Mucosa of gallbladder (tissue), 1 donor: ENCODE data around the gene MLC1. TPM values are rescaled to one million over a fixed set of nuclear protein-coding genes. Genes with fewer than 3 reads are reported as not detected.

Experiments used
- DNase-seq: peaks from one replicate; pipeline ENCODE4 v3.0.0-alpha.2; 2020; ENCODE audit warnings: low spot score
- total RNA-seq: library from RNA; stranded (reverse); gene quantifications from one replicate; pipeline ENCODE4 v1.2.1, GENCODE V29; 2021
- donor health status: DM: no; HTN: no; CAD: no.

Gene MLC1
- total RNA-seq, 1 donor from 2014 or later = 0.43 TPM

DNA sequence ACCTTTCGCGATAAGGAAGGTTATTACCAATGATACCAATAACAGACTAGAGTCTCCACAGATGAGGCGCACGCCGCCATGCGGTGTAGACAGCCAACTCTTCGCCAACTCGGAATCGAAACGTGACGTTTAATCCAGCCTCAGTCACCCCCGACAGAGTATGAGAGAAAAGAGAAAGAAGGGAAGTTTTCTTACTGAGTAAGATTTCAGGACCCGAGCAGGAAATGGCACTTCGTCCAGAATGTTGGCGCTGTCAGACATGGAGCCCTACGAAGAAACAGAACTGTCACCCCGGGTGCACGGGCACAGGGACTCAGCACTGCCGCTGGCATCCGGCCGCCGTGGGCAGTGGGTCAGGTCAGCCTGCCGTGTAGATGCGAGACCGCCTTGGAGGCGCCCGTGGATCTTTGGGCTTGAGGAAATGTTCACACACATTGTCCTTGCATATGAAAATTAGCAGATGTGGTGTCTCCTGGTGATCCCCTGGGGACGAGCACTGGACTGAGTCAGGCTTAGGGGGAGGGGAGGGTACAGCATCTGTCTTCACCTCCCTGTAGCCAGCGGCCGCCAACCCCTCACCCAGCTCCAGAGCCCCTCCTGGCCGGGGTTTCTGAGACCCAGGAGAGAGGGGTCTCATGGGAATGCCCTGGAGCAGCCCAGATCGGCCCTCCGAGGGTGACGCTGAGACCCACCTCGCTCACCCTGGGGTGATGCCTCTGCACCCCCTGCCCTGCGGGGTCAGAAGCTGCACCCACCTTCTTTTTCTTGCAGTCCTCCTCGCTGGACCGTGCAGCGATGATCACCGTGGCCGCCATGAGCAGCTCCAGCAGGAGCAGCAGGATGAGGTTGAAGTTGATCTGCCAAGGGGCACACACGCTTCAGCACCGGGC, 8.3 kb downstream of the MLC1 start:
- DNase-seq = no peak

GRCh38 chr22:50074551-50075530, 10.4 kb downstream of the MLC1 start:
- no peak for DNase-seq

DNA sequence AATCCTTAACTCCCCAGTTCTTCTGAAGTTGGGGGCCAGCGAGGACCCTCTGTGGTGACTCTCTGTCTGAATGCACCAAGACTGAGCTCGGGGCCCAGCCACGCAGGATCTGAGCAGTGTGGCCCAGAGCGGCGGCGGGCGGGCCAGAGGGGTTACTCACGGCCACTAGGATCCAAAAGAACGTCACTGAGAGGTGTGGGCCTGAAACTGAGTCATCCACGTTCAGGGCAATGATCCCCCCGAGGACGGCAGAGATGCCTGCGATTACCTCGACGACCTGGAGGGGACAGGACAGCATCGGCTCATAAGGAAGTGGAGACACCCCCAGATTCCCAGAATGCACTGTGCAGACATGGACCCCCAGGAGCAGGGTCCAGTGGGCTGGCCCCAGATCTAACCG, 11.2 kb downstream of the MLC1 start:
- no peak for DNase-seq

- DNase-seq = no peak
Measured at GRCh38 chr22:50072714-50073538, 12.3 kb downstream of the MLC1 start.

- no peak for DNase-seq
Measured at GRCh38 chr22:50072167-50072555, 13.1 kb downstream of the MLC1 start.

DNA sequence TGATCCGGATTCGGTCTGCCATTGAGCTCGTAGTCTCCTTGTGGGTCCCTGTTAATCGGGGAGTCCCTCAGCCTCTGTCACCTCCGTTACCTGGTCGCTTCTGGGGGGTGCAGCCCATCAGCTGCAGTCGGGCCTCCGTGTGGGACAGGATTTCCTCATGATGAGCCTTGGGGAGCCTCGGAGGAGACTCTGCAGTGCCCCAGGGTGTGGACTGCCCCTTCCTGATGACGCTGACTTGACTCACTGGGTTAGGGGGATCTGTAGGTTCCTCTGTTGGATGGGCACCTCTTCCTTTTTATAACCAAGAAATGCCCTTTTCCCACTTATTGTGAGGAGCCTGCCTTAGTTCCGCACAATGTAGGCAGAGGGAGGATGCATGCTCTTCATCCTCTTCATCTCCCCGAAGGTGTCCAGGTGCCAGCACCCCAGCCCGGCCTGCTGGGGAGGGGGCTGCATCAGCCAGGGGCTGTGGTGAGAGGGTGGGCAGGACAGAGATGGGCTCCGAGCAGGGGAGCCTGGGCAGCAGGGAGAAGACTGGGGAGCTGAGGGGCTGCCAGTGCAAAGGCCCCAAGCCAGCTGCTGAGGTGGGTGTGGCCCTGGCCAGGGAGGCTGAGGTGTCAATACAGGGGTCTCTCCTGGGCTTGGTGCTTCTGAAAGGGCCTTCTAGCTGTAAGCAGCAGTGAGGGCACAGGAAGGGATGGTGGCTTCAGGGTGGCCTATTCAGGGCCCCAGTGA, 13.6 kb downstream of the MLC1 start:
- no peak for DNase-seq

- DNase-seq = no peak
Measured at GRCh38 chr22:50070366-50070765, 14.9 kb downstream of the MLC1 start.

- no peak for DNase-seq
Measured at GRCh38 chr22:50068096-50068495, 17.1 kb downstream of the MLC1 start.

- DNase-seq = no peak
Measured at GRCh38 chr22:50067244-50067643, 18.0 kb downstream of the MLC1 start.

DNA sequence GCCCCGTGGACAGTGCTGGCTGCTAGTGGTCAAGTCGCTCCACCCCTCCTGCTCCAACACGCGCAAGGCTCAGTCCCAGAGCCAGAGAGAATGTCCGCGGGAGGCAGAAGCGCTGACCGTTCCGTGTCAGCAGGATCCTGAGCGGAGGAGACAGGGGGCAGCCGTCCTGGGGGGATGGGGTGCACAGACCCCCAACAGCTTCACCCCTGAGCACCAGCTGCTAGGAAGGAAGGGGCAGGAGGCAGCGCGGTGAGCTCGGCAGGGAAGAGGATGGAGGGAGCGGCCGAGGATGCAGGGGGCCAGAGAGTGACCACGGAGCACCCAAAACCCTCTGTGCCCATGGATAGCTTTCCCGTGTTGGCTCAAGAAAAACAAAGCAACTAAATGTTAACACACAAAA, 20.8 kb downstream of the MLC1 start:
- no peak for DNase-seq

DNA sequence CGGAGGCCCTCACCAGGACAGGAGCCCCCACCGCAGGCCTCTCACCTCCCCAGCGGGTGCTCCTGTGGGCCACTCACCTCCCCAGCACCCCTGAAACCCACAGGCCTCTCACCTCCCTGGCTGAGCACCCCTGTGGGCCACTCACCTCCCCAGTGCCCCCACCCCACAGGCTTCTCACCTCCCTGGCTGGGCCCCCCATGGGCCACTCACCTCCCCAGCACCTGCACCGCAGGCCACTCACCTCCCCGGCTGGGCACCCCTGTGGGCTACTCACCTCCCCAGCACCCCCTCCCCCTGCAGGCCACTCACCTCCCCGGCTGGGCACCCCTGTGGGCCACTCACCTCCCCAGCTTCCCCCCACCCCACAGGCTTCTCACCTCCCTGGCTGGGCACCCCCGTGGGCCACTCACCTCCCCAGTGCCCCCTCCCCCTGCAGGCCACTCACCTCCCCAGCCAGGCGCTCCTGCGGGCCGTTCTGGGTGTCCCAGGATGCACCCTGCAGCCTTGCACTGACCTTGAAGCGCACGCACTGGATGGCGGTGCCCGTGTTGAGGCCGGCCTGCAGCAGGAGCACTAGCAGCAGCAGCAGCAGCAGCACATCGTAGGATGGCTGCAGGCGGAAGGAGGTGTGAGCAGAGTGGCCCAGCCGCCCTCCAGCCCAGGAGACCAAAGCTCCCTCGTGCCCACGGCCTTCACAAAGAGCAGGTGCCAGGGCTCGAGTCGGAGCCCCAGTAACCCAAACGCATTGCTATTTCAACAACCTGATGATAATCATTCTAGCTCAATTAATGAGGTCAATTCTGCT, 21.4 kb downstream of the MLC1 start:
- DNase-seq = no peak

GRCh38 chr22:50062509-50063135, 22.6 kb downstream of the MLC1 start:
- DNase-seq = no peak

DNA sequence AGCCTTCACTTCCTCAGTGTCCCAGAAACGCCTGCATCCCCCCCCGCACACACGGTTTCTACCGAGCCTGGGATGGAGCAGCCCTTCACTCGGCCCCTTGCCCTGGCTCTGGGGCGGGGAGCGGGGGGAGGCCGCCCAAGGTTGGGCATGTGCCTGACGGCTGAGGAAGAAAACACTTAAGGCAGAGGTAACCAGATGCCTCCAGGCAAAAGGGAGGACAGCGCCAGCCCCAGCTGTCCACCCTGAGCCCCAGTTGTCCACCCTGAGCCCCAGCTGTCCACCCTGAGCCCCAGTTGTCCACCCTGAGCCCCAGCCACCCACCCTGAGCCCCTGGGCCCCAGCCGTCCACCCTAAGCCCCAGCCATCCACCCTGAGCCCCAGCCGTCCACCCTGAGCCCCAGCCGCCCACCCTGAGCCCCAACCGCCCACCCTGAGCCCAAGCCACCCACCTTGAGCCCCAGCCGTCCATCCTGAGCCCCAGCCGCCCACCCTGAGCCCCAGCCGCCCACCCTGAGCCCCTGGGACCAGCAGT, 23.3 kb downstream of the MLC1 start:
- DNase-seq = no peak

DNA sequence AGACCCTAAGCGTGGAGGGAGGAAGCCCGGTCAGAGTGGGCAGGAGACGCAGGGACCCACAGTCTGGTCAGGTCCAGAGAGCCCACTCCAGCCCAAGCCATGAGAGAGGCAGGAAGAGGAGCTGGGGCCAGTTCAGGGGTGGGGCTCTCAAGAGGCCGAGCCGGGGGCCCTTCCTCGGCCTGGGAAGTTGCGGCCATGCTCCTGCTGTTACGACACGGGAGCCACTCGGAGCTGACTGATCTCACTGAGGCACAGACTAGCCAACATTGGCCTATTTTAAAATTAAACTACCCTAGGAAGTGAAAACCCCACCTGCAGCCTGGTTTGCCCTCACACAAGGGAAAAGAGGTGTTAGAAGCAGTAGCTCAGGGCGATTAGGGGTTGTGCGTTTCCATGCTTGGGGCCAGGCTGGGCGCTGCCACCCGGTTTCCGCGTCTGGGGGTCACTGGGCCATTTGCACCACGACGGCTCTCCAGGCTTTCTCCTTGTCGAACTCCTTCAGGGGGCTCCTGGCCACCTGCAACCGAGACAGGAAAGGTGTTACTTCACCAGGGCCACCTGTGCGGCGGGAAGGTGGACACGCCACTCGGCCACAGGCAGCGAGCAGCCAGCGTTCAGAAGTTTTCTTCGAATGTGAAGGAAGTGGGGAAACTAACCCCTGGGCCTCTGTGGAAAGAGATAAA, 23.9 kb downstream of the MLC1 start:
- DNase-seq = no peak

DNA sequence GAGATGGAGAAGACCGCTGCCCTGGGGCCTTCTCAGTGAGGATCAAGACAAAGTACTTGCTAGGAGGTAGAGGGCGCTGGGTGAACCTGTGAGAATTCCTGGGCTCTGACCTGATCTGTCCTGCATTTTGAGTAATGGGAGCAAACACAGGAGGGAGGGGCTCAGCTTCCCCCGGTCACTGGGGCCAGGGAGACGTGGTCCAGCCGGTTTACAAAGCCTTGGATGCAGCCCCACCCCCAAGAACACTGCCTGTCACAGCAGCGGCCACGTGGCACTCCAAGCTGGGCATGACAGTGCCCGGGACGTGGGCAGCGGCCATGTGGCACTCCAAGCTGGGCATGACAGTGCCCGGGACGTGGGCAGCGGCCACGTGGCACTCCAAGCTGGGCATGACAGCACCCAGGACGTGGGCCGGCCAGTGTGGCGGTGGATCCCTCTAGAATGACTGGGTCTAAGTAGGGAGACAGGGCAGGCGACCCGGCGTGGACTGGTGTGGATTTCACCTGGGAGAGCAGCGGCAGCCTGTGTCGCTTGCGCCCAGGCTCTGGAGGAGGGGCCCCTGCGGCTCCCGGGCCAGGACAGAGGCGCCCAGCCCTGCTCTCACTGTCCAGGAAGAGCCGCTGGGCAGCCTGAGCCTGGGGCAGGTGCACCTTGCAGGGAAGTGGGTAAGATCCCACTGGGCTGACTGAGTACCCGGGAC, 24.6 kb downstream of the MLC1 start:
- no peak for DNase-seq

DNA sequence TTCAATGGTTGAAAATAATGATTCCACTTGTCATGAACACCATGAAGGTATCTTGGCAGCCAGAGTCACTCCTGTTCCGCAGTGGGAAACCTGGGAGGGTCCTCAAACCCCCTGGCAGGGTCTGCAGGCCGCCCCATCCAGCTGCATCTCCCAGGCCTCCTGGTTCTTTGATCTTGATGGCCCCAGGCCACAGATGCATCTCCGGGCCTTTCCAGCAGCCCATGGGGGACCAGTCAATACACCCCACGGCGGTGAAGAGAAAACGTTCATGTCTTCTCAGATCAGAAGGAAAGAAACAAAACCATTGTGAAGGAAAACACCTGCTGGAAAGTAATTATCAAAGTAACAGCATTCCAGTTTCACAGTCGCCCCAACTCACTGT, 25.4 kb downstream of the MLC1 start:
- DNase-seq = no peak

GRCh38 chr22:50058906-50059880, 26.0 kb downstream of the MLC1 start:
- no peak for DNase-seq
